GM23338 (cell line): ENCODE data around the gene THUMPD3. TPM values are rescaled to one million over a fixed set of nuclear protein-coding genes. Genes with fewer than 3 reads are reported as not detected.

Source experiments
- ATAC-seq: fragments of 200-7000 bp; cut with Tn5 transposase; 3 replicates; pipeline ENCODE4 v1.9.1; 2020
- DNase-seq: peaks from one replicate; pipeline ENCODE4 v3.0.0-alpha.2; 2015; ENCODE audit warnings: low spot score
- H2AFZ ChIP-seq: fragments of 200-600 bp; sonication (generic); 2 replicates; pipeline ENCODE4 v1.8.0; 2016; ENCODE audit warnings: antibody characterized with exemption, mild to moderate bottlenecking, moderate library complexity
- H3F3A ChIP-seq: fragments of 200-600 bp; sonication (generic); replicated peaks from 2 replicates; pipeline ENCODE4 v1.8.0; 2017; ENCODE audit warnings: antibody characterized with exemption, mixed run types, low read depth
- H3K27ac ChIP-seq: fragments of 200-600 bp; sonication (generic); 2 replicates; pipeline ENCODE4 v1.6.1; 2016; ENCODE audit warnings: low read depth
- H3K27me3 ChIP-seq: fragments of 200-600 bp; sonication (generic); 2 replicates; pipeline ENCODE4 v1.8.0; 2016; ENCODE audit warnings: mild to moderate bottlenecking, mixed run types, moderate library complexity; ENCODE audit not compliant: insufficient read depth
- H3K36me3 ChIP-seq: fragments of 200-600 bp; sonication (generic); 2 replicates; pipeline ENCODE4 v1.8.0; 2016; ENCODE audit warnings: mild to moderate bottlenecking; ENCODE audit not compliant: insufficient read depth
- H3K4me1 ChIP-seq: fragments of 200-600 bp; sonication (generic); 2 replicates; pipeline ENCODE4 v1.8.0; 2016; ENCODE audit warnings: mild to moderate bottlenecking, moderate library complexity; ENCODE audit not compliant: insufficient read depth
- H3K4me2 ChIP-seq: fragments of 200-600 bp; sonication (generic); 2 replicates; pipeline ENCODE4 v1.7.1; 2017; ENCODE audit warnings: mixed run types
- H3K4me3 ChIP-seq: fragments of 200-600 bp; sonication (generic); 2 replicates; pipeline ENCODE4 v1.6.1; 2016; ENCODE audit warnings: mixed run types
- H3K79me2 ChIP-seq: fragments of 200-600 bp; sonication (generic); replicated peaks from 2 replicates; pipeline ENCODE4 v1.8.0; 2017; ENCODE audit warnings: mild to moderate bottlenecking; ENCODE audit not compliant: insufficient read depth
- H3K9me2 ChIP-seq: fragments of 200-600 bp; sonication (generic); 2 replicates; pipeline ENCODE4 v1.8.0; 2017; ENCODE audit not compliant: insufficient read depth
- H4K20me1 ChIP-seq: fragments of 200-600 bp; sonication (generic); replicated peaks from 2 replicates; pipeline ENCODE4 v1.8.0; 2017; ENCODE audit warnings: mild to moderate bottlenecking; ENCODE audit not compliant: insufficient read depth
- H3K27ac Mint-ChIP-seq: 2 replicates; pipeline ENCODE4 v1.8.0; 2020; ENCODE audit warnings: inconsistent platforms, mild to moderate bottlenecking, moderate library complexity, mixed read lengths
- H3K27me3 Mint-ChIP-seq: 3 replicates; pipeline ENCODE4 v1.8.0; 2022; ENCODE audit warnings: low read depth, mild to moderate bottlenecking, moderate library complexity, mixed read lengths, inconsistent platforms; ENCODE audit not compliant: insufficient read depth, poor library complexity
- H3K36me3 Mint-ChIP-seq: 3 replicates; pipeline ENCODE4 v1.8.0; 2021; ENCODE audit warnings: low read depth, mild to moderate bottlenecking, inconsistent platforms, moderate library complexity, mixed read lengths
- H3K4me1 Mint-ChIP-seq: 3 replicates; pipeline ENCODE4 v1.8.0; 2020; ENCODE audit warnings: mild to moderate bottlenecking, inconsistent platforms, mixed read lengths
- H3K4me3 Mint-ChIP-seq: 3 replicates; pipeline ENCODE4 v1.8.0; 2021; ENCODE audit warnings: moderate library complexity, mild to moderate bottlenecking, inconsistent platforms, mixed read lengths
- H3K9me3 Mint-ChIP-seq: 3 replicates; pipeline ENCODE4 v1.8.0; 2020; ENCODE audit warnings: moderate library complexity, mild to moderate bottlenecking, inconsistent platforms, mixed read lengths
- CREB1 ChIP-seq: fragments of 250-450 bp; sonication (Bioruptor Pico); IDR thresholded peaks from 2 replicates; pipeline ENCODE4 v1.5.0; 2020; ENCODE audit warnings: low read depth, mild to moderate bottlenecking, moderate library complexity
- ETS1 ChIP-seq: IDR thresholded peaks from 2 replicates; pipeline ENCODE4 v1.6.1; 2016; ENCODE audit warnings: antibody characterized with exemption
- JUNB ChIP-seq: IDR thresholded peaks from one replicate; pipeline ENCODE4 v1.6.1; 2016; ENCODE audit warnings: antibody characterized with exemption; ENCODE audit not compliant: unreplicated experiment
- NANOG ChIP-seq: IDR thresholded peaks from 2 replicates; pipeline ENCODE4 v1.6.1; 2016; ENCODE audit warnings: antibody characterized with exemption, borderline replicate concordance
- POLR2AphosphoS5 ChIP-seq: IDR thresholded peaks from 2 replicates; pipeline ENCODE4 v1.6.1; 2016; ENCODE audit warnings: antibody characterized with exemption, low read depth
- REST ChIP-seq: IDR thresholded peaks from one replicate; pipeline ENCODE4 v1.6.1; 2018; ENCODE audit warnings: antibody characterized with exemption; ENCODE audit not compliant: unreplicated experiment
- STAT1 ChIP-seq: IDR thresholded peaks from one replicate; pipeline ENCODE4 v1.6.1; 2016; ENCODE audit warnings: antibody characterized with exemption; ENCODE audit not compliant: unreplicated experiment
- ZNF114 ChIP-seq: fragments of 250-450 bp; sonication (Bioruptor Pico); IDR thresholded peaks from 2 replicates; pipeline ENCODE4 v1.5.0; 2020; ENCODE audit warnings: mild to moderate bottlenecking, moderate library complexity
- ZNF331 ChIP-seq: fragments of 250-450 bp; sonication (Bioruptor Pico); IDR thresholded peaks from 2 replicates; pipeline ENCODE4 v1.5.0; 2020; ENCODE audit warnings: low read depth, mild to moderate bottlenecking, moderate library complexity
- polyA plus RNA-seq: library from polyadenylated mRNA; unstranded; fragments of >200 nt; fragmentation: Nextera tagmentation; extraction: Ambion mirVana; gene quantifications from 2 replicates; pipeline ENCODE4 v1.2.1, GENCODE V29; 2016
- total RNA-seq: library from RNA; depleted of rRNA; stranded (reverse); fragments of >200 nt; shearing (Covaris generic); gene quantifications from 2 replicates; pipeline ENCODE4 v1.2.3, GENCODE V29; 2014
- TF ChIP-seq, protein P1 (sequence below), 2 experiments: fragments of 200-600 bp in 1 of 2; sonication (generic) in 1 of 2; conservative IDR thresholded peaks; 2 replicates each; pipeline versions ENCODE4 v1.5.1 to v1.6.1; 2016 to 2017; ENCODE audit warnings: antibody characterized with exemption in 2 of 2, low read depth in 2 of 2, mild to moderate bottlenecking in 2 of 2, moderate library complexity in 1 of 2

The THUMPD3 gene
- total and polyA plus RNA-seq, 2 experiments from 2014 or later = 30.1 to 54.1 TPM

GRCh38 chr3:9415485-9416138 is 52.8 kb downstream of the THUMPD3 start (continued):
- TF ChIP-seq, protein P1, sequence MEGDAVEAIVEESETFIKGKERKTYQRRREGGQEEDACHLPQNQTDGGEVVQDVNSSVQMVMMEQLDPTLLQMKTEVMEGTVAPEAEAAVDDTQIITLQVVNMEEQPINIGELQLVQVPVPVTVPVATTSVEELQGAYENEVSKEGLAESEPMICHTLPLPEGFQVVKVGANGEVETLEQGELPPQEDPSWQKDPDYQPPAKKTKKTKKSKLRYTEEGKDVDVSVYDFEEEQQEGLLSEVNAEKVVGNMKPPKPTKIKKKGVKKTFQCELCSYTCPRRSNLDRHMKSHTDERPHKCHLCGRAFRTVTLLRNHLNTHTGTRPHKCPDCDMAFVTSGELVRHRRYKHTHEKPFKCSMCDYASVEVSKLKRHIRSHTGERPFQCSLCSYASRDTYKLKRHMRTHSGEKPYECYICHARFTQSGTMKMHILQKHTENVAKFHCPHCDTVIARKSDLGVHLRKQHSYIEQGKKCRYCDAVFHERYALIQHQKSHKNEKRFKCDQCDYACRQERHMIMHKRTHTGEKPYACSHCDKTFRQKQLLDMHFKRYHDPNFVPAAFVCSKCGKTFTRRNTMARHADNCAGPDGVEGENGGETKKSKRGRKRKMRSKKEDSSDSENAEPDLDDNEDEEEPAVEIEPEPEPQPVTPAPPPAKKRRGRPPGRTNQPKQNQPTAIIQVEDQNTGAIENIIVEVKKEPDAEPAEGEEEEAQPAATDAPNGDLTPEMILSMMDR (conservative IDR thresholded peaks at IDR 0.05; ENCODE audit: low read depth in 2 of 2) = no peak
- TF ChIP-seq STAT1 = no peak
- TF ChIP-seq REST = no peak
- TF ChIP-seq JUNB = no peak
- no peak for TF ChIP-seq ZNF114 (CRISPR knock-in tag)

DNA sequence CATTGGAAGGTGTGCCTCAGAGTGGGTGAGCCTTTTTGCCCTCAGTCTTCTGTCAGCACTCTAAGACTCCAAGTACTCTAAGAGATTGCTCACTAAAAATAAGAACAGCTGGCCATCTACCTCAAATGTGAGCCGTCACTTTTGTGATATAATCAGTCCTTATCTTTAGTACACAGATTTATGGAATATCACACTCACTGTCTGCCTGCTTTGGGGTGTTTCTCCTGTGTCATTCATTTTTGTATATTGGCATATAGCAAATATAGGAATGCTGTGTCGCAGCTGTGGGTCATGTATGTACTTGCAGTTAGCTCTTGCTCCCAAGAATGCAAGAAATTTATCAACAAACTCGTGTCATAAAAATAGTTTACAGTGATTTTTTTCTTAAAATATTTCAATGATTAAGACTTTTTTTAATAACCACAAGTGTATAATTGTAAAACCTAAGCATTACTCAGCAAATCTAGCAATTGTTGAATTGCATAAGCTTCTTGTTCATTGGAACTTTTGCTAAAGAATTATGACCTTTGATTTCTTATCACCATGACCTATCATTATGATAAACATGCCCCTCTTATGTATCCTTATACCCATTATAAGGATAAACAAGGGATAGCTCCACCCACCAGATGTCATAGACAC is 53.4 kb downstream of the THUMPD3 start:
- Mint-ChIP-seq H3K4me3 (no peak overlapping the region), H3K27me3 (peaks cover 9% of the 10 kb centered on the region), H3K27ac (peak overlapping the region; percentile 45), H3K9me3 (no peaks in the 10 kb centered on the region), H3K4me1 (peaks cover 36% of the 10 kb centered on the region), H3K36me3 (peaks cover 10% of the 10 kb centered on the region)
- no peak overlapping the region for H3K4me3 ChIP-seq
- peaks cover 53% of the 10 kb centered on the region for H4K20me1 ChIP-seq
- ATAC-seq = no peak
- H3K4me1 ChIP-seq = peaks cover 11% of the 10 kb centered on the region
- no peaks in the 10 kb centered on the region for H3K36me3 ChIP-seq
- no peak overlapping the region for H2AFZ ChIP-seq
- DNase-seq = no peak
- TF ChIP-seq ETS1 (no peak), JUNB (no peak), NANOG (no peak), ZNF114 (CRISPR knock-in tag) (no peak), POLR2AphosphoS5 (no peak), CREB1 (CRISPR knock-in tag) (no peak), ZNF331 (CRISPR knock-in tag) (no peak)
- TF ChIP-seq, protein P1 (conservative IDR thresholded peaks at IDR 0.05; ENCODE audit: low read depth in 2 of 2) = no peak
- peaks cover 100% of the 10 kb centered on the region for H3K79me2 ChIP-seq
- H3K9me2 ChIP-seq = no peaks in the 10 kb centered on the region
- H3F3A ChIP-seq = no peaks in the 10 kb centered on the region
- no peak overlapping the region for H3K4me2 ChIP-seq
- H3K27ac ChIP-seq = no peak overlapping the region
- H3K27me3 ChIP-seq = no peaks in the 10 kb centered on the region
